NCI-H82 (cell line): ENCODE data around the gene APOBEC3A.
"Not testable (repeated sequence)": the region's sequence is repeated elsewhere in the genome, so short reads cannot be mapped to it uniquely, and the experiment has no call there.

Experiments used
- DNase-seq: peaks from one replicate; lab custom pipeline; 2025; lab: John Stamatoyannopoulos, UW

Gene APOBEC3A

DNA sequence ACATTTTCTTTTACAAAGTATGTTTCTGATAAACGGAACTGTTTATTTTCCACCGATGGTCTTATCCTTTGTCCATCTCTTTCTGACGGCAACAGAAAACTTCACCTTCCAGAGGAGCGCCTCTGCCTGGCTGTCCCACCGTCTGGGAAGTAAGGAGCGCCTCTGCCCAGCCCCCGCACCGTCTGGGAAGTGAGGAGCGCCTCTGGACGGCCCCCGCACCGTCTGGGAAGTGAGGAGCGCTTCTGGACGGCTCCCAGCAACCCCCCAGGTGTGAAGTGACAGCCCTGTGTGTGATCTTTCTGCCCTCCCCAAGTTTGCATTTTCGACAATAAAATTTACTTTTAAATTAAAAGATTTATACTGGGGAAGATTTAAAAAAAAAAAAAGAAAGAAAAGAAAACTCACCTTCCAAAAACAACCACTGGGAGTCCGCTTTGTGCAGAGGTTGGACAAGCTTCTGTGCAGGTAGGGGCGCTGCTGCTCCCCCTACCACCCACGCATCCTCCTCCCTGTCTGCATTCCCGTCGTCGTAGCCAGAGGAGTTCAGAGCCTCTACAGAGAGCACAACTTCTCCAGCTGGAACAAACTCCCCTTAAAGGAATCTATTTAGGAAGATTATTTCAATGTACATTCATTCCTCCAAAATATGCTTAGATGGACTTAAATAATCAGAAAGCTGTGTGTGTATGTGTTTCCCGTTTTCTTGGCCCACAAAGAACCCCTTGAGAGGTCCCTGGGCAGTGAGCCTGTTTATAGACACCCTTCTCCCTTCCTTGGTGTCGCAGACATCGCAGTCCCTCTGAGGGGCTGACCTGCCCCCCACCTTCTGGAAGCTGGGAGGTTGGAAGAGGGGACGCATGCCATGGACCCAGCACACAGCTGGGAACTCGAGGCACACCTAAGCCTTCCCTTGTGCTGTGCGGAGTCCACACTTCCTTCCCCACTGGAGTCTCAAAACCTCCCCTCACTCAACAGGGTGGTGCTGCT lies 23.9 kb downstream of the APOBEC3A start:
- DNase-seq = no peak

GRCh38 chr22:38981992-38982927 lies 24.9 kb downstream of the APOBEC3A start, which contains the start of gene APOBEC3B:
APOBEC3B (plus strand) TSS chr22:38982347; CDS start chr22:38982454, 107 bp downstream.
- no peak for DNase-seq

DNA sequence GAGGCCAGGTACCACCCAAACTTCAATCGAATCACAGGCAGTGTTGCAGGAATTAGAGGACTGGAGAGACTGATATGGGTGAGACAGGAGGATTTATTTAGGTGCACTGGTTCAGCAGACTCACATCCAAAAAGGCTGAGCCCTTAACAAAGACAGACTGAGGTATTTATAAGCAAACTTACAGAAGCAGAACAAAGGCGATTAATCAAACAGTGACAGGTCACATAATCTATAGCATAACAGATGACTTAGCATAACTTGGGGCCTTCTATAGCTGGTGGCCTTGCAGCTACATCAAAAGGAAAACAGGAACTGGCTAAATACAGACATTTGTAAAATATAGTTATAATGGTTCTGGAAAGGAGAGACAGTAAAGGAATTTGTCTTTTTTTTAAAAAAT lies 26.8 kb downstream of the APOBEC3A start:
- DNase-seq = no peak

DNA sequence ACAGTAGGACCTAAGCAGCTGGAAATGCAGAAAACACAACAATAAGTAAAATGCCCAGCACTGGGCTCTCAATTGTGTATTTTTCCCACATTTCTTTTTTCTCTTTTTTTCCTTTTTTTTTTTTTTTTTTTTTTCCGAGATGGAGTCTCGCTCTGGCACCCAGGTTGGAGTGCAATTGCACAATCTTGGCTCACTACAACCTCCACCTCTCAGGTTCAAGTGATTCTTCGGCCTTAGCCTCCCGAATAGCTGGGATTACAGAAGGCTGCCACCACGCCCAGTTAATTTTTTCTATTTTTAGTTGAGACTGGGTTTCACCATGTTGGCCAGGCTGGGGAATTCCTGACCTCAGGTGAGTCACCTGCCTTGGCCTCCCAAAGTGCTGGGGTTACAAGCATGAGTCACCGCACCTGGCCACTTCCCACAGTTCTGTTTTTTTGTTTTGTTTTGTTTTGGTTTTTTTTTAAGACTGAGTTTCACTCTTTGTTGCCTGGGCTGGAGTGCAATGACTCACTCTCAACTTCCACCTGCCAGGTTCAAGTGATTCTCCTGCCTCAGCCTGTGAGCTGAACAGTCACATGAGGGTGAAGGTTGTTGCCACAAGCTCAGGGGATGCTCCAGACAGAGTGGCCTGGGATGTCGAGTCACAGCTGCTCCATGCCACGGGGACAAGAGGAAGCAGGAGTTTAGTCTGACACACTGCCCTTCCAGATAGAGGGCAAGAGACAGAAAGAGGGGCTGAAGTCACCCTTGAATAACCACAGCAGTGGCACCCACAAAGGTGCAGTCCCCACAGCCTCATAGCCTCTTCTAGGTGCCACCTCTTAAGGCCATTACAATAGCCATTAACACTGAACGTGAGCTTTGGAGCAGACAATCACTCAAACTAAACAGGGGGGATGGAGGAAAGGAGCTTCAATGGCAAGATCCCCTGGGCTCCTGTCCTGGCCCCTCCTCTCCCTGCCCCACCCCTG lies 27.7 kb downstream of the APOBEC3A start:
- not testable (repeated sequence) for DNase-seq

DNA sequence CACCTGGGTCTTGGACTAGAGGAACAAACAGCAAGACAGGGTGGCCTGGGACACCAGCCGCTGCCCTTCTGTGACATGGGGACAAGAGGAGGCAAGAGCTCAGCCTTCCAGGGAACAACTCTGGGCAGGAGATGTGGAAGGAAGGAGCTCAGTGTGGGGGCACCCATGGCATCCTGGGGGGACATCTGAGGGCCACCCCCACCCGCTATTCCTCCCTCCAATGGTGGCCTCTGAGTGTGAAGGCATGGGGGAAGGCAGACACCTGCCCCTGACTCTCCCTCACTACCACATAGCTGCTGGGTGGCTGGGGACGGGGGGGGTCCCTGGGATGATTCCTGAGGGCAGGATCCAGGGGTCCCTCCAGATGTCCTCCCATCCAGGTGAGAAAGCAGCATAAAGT lies 29.2 kb downstream of the APOBEC3A start:
- DNase-seq = no peak

GRCh38 chr22:38987171-38987895 lies 29.9 kb downstream of the APOBEC3A start:
- no peak for DNase-seq

DNA sequence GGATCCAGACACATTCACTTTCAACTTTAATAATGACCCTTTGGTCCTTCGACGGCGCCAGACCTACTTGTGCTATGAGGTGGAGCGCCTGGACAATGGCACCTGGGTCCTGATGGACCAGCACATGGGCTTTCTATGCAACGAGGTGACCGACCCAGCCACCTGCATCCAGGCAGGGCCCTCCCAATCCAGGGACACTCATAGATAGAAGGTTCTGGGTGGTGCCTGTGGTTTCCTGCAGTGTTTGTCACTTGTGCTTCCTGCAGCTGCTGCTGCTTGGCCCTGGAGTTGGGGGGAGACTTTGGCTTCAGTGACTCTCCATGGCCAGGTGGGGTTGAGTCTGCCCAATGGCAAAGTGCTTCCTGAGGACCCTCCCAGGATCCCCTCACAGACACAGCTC lies 32.1 kb downstream of the APOBEC3A start:
- DNase-seq = no peak

DNA sequence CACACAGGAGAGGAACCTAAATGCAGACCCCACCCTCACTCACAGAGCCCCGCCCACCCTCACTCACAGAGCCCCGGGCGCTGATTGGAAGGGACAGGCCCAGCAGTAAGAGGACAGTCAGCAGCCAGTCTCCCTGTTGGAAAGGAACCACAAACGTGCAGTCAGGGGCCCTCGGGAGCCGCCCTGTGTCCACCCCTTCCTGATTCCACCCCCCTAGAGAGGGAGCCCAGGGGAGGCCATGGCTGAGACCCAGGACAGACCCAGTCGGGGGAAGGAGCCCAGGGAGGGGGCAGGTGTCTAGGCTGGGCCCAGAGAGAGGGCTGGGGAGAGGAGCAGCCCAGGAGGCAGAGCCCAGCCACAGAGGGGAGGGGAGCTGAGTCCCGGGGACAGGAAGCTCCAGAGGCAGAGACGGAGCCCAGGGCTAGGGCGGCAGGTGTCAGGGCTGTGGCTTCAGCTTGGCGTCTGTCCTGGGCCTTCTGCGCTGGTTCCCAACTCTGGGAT lies 35.5 kb downstream of the APOBEC3A start:
- peak; percentile 36 for DNase-seq

DNA sequence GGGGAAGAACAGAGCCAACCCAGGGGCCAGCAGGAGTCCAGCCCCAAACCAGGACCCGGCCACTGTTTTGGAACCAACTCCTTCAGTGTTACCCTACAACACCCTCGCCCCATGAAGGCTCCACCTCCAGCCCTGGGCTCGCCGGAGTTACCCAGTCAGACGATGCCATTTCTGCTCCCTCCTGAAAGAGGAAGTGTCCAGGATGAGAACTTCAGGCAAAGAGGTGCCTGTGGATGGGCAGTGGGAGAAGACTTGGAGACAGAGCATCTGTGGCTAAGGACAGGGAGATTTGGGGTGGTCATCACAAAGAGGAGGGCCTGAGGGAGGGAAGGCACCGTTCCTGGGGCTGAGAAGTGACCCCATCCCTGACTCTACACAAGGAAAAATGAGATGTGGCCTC lies 38.7 kb downstream of the APOBEC3A start:
- no peak for DNase-seq

DNA sequence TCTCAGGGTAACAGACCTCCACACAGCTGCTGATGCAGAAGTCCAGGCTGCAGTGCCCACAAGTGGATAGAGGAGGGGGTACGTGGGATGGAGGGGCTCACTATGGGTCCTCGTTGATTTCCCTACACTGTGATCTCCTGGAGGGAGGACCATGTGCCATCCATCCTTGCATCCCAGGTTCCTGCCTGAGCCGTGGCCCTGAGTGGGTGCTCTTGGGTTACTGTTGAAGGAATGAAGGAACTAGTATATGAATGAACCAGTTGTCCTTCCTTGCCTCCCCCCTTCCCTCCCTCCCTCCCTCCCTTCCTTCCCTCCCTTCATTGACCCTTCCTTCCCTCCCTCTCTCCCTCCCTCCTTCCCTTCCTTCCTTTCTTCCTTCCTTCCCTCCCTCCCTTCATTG lies 40.1 kb downstream of the APOBEC3A start:
- no peak for DNase-seq

GRCh38 chr22:39003165-39003638 lies 45.8 kb downstream of the APOBEC3A start:
- DNase-seq = peak; percentile 63

DNA sequence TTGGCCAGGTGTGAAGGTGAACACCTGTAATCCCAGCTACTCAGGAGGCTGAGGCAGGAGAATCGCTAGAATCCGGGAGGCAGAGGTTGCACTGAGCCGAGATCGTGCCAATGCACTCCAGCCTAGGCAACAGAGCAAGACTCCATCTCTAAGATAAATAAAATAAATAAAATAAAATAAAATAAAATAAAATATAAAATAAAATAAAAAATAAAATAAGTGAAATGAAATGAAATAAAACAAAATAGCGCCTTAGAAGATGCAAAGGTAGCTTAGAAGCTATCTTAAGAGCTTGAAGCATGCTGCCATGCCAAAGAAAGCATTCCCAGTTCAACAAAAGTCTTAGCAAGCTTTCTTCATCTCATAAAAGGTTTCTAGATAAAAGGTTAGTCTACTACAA lies 49.8 kb downstream of the APOBEC3A start:
- DNase-seq = no peak

DNA sequence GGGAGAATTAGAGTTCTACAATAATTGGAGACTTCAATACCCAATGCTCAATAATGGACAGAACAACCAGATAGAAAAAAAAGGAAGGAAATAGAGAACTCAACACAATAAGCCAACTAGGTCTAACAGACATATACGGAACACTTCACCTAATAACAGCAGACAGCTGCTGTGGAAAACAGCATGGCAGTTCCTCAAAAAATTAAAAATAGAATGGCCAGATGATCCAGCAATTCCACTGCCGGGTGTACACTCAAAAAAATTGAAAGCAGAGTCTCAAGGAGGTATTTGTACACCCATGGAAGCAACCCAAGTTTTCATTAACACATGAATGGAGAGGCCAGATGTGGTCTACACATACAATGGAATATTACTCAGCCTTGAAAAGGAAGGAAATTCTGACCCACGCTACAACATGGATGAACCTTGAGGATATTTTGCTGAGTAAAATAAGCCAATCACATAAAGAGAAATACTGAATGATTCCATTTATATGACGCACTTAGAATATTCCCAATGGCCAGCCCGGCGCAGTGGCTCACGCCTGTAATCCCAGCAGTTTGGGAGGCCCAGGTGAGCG lies 51.0 kb downstream of the APOBEC3A start:
- DNase-seq = not testable (repeated sequence)

DNA sequence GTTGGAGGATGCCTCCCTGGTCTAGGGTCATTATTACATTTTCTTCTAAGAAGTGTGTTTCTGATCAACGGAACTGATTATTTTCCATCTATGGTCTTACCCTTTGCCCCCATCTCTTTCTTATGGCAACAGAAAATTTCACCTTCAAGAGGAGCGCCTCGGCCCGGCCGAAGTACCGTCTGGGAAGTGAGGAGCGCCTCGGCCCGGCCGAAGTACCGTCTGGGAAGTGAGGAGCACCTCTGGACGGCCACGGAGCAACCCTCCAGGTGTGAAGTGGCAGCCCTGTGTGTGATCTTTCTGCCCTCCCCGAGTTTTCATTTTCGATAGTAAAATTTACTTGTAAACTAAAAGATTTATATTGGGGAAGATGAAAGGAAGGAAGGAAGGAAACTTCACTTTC lies 53.5 kb downstream of the APOBEC3A start:
- DNase-seq = no peak
